HL-60 (cell line): ENCODE measurements around the gene LMF1.

Experiments used
- CTCF ChIP-seq: IDR thresholded peaks from one replicate; pipeline ENCODE4 v1.5.1; 2011; ENCODE audit warnings: low read length, control low read depth, inconsistent platforms; ENCODE audit not compliant: insufficient read depth
- REST ChIP-seq: IDR thresholded peaks from 2 replicates; pipeline ENCODE4 v1.6.1; 2012; ENCODE audit warnings: low read depth; ENCODE audit not compliant: insufficient replicate concordance

GRCh38 chr16:965036-965395 lies 5.8 kb downstream of the LMF1 start:
- TF ChIP-seq CTCF: no peak
- TF ChIP-seq REST: no peak
